HG03097 (cell line): ENCODE data around the gene FOXA2.
"Not testable (repeated sequence)": the region's sequence is repeated elsewhere in the genome, so short reads cannot be mapped to it uniquely, and the experiment has no call there.

Experiments used
- ATAC-seq: cut with Tn5 transposase; IDR thresholded peaks from one replicate; pipeline ENCODE4 v1.9.1; 2021; ENCODE audit not compliant: unreplicated experiment, low FRiP score

Gene FOXA2

DNA sequence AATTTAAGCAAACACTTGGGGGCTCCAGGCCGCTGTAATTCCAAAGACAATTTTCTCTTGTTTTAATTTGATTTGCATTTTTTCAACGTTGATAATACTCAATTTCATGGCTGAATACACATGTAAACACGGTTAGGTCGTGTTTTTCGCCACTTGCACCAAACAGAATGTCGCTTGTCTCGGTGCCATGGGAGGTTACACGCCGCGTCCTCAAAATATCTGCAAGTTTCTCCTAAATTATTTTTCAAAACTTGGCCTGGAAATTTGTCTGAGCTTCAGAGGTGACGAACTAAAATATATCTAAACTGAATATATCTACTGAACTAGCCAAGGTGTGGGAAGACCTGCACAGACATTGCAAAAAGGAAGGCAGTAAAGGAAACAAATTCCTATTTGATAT is 15.0 kb downstream of the FOXA2 start:
- ATAC-seq, result no peak

DNA sequence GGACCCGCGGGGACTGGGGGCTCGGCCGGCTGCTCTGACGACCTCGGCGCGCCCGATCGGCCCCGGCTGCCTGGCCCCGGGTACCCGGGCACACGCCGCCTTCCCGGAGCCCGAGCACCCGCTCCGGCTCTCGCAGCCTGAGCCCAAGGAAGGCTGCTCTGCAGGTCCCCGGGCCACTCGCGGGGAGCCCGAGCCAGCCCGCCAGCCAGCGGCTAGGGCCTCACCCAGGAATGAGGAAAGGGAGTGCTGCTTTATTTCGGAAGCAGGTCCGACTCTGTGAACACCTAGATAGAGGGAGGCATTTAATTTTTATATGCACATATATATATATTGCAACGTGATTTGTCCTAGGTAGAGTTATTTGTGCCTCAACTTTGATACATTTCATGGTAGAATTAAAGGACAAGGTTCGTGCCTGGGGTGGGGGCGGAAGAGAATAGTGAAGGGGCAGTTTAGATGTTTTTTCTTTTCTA is 15.5 kb downstream of the FOXA2 start:
- no peak for ATAC-seq

DNA sequence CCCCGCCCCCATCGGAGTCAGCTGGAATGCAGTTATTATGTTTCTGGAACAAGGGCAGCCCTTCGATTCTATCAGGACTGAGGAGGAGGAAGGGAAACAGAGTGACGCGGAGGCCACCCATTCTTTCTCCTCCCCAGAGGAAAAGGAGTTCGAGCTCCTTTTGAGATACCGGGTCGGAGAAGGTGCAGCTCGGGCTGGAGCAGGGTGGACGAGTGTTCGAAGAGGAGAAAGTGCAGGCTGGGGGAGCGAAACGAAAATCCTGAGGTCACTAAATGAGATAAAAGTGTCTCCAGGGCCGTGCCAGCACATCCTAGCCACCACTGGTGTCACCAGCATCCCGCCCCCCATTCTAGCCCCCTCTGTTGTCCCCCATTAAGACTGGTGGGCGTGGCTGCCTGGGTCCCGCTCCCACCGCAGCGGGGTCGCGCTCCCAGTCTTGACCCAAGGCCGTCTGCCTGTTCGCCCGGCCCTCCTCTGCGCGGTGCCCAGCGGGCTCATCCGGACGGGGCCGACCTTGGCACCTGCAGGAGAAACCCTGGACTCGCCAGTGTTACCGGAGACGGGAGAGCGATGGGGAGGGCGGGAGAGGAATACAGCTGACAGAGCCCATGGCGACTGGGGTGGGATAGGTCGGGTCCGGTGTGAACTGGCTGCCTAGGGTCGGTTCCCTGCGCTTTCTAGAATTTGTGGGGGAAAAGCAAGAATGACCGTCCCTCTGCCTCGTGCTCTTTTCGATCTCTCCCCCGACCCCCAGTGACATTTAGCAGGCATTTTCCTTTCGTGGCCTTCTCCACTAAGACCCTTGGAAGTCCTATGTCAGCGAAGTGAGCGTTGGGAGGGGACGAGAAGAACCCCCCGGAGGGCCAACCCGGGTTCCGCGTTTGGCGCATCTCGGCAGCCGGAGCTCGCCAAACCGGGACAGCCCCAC is 16.2 kb downstream of the FOXA2 start:
- no peak for ATAC-seq

DNA sequence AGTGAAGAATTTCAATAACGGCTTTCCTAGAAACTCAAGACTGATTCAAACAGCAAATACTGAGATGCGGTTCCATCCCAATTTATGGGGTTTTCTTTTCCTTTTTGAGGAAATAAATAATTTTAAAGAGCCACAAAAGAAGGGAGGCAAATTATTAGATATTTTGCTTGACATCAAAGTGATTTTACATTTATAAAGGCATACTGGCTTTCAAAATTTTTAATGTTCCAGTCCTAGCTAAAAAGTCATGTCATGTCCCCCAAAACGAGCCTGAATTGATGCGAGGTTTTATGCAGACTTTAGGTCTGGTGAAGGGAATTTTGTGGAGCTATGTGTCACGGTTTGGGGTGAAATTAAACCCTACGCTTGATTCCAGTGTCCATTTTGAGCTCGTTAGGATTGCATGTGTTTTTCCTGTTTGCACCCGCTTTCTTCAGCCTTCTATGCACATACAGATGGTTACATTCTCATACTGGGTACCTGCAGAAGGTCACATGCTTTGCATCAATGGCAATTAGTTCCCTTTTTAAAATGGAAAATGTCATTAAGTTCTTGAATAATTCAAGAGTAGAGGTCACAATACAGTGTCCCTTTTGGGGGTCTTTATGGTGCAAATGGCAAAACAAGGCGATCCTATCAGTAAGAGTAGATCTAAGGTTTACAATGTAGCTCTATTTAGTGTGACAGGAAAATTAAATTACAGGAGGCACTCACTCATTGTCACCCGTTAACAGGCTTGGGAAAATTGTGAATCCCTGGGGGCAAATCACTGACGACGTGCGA is 17.3 kb downstream of the FOXA2 start:
- ATAC-seq, result no peak

DNA sequence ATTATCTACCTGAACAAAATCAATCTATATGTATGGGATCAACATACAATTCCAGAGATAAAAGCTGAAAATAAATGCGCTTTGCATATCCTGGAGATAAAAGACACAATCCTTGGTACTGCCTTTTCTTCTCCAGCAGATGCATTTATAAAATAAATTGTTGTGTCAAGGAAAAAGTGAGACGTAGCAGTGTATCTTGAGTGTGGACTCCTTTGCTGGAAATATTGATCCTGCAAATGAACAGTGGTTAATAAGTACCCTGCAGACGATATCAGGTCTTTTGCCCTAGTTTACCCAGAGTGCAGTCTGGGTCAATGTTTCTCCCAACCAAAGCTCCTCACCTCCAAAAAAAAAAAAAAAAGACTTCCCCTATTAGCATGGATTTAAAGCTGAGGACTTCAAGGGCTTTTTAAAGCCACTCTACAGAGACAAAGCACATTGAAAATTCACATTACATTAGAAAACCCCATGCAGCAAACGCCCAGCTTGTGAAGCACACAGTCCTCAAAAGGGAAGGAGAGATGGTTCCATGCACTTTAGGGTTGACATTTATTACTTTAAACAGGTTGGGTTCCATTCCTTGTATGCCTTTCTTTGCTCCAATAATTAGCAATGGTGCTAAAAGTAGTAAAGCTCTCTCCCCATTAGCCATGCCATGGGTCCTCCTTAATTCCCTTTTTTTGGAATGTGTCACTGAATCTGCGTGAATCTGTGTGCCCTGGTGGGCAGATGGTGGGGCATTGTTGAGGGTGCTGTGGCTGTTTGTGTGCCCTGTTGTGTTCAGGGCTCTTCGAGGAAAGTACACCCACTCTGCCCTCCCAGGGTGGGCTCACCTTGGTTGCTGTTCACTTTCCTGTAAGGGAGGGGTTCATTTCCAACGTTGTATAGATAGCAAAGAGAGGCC is 21.1 kb downstream of the FOXA2 start:
- ATAC-seq, result no peak

DNA sequence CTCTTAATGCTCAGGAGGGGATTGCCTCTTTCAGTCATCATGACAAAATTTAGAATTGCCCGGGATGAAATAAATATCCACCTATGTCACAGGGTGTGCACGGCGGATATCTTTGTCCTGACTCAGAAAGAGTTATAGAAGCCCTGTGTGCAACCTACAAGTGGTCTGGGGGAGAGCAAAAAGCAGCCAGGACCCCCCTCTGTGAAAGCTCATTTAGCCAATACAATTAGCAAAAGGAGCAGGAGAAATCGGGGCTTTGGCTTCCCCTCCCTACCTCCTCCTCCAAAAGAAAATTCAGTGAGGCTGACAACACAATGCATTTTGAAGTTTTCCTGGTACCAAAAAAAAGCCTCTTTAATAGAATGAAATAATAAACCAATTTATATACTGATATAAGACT is 21.8 kb downstream of the FOXA2 start:
- ATAC-seq, result no peak

DNA sequence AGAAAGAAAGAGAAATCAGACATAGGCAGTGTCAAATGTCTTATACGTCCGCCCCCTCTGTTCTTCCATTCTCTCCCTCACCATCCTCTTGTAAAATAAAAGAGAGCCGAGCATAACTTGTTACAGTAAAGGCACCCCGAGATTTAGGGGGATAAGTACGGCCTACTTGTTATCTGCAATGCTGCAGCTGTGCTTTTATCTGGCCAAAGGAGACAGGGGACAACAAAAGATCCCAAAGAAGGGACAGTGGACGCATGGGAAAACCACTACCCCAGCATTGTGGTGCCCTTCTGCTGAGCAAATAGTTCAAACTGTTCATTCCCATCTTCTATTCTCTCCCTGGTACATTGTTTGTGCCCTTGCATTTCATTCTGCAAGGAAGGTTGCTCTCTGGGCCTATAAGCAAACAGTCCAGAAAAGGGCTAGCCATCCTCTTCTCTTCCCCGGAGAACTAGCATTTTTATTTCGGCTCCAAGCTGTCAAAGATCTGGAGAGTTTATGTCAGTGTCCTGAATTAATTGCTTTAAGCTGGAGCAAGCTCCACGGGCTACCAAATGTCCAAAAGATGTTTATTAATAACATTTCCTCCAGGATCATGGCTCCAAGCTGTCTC is 22.3 kb downstream of the FOXA2 start:
- ATAC-seq, result no peak

DNA sequence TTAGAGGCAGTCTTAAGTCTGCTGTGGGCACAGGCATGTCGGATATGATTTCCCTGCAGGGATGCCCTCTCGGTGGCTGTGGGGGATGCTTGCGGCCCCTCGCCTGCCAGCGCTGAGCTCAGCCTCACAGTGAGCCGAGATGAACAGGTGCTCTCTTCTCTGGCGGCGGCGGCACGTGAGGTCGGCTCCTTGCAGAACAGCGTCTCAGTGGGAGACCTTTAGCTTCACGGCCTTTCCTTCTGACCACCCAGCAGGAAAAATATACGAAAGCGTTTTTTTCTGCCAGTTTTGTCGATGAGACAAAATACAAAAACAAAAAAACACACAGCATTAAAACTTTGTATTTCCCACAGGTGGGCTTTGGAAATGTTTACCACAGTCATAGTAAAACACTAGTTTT is 23.6 kb downstream of the FOXA2 start:
- ATAC-seq, result no peak

DNA sequence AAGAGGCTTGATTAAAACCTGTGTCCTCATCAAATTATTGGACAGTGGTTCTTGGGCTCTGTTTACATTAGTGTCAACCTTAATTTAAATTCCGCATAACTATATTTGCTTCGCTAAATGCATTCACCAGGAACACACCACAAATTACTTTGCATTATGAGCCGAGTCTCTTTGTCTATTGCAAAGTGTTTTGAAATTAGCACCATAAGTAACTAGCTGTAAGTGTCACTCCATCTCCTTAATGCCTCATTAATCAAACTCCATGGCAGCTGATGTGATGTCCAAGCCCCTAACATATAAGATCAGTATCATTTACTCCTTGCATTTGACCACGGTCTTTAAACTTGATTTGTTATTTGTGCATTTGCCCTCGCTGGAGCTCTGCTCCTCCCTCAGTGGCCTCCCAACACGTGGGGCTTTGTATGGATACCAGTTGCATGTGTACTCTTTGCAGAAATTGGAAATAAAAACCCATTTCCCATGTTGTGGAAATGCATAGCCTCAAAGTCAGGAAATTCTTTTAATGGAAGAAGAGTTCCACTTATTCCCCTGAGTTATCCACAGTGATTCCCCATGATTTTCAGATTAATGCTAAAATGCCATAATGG is 24.6 kb downstream of the FOXA2 start:
- no peak for ATAC-seq

DNA sequence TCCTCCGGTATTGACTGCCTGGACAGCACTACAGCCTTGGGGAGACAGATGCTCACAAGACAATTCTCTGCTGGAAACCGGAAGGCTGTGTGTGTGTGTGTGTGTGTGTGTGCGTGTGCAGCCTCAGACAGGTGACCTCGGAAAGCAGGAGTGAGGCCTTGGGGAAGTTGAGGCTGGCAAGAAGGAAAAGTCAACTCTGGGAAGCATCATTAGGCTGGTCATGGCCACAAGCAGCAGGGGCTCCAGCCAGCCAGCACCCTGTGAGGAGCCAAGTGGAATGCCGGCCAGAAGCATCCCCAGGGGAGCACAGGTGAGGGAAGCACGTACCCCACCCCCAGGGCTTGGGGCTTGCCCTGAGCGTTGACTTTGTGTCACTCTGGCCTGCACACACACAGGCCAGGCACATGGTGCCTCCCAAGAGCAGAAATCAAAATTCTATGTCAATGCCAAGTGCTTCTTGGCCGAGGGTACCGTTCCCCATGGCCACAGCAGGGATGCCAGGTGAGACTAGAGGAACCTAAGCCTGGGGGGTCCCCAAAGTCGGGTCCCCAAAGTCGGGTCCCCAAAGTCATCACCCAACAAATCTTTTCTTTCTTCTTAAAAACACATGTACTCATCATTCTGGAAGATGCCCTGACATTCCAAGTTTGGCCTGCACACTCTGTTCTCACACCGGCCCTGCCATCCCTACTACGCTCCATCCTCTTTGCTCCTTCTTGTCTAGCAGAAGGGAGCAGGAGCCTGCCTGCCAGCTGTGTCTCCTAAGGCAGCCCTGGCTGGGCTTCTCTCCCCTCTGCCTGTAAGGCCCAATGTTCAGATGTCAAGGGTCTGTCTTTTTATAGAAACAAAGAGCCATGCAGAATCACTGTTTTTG is 26.7 kb downstream of the FOXA2 start:
- ATAC-seq, result no peak

DNA sequence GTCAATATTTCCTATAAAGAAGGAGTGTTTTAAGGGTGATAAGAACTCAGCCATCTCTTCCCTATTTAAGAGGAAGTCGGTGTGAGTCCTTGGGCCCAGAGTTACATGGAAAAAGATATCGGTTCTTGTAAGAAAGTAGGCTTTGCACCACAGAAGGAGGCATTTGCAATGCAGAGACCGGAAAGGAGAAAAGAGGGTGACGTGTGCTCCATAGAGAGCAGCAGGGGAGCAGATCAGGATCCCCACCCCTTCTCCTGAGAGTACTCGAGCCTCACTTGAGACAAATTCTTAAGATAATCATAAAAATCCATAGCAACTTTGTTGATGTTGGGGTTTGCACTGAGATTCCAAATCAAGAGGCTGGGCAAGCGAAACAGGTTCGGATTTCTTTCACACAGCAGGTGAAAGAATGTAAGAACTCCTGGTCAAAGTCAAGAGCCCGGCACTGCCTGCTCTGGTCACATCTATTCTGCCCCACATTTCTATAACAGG is 27.8 kb downstream of the FOXA2 start:
- ATAC-seq, result no peak

DNA sequence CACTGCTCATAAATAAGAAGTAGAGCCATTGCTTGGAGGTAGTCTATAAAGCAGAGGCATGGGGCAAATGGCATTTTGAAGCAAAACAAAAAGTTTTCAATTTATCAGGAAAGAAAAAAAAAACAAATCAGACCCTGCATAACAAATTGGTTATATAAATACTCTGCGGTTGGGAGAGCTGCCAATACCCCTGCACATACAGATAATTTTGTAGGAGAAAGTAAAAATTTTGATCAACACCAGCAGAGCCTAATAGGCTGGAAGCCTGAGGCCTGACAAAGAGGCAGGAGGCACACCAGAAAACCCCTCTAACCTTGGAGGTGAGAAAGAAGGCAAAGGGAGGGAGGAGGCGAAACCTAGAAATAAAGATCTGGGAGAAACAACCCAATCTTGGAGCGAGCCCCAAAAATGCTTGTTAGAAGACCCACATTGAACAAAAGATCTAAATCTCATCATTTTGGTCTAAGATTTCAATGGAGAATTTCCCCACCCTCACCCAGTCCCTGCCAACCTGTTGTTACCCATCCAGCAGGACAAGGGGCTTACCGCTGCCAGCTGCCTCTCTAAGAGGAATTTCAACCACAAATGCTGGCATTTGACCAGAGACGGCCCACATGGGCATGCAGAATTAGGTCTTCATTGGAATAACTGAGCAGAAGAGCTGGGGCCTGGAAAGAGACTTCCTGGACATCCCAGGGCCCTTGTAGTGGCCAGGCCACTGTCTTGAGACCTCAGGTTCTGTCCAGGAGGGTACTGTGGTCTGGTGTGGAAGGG is 28.4 kb downstream of the FOXA2 start:
- no peak for ATAC-seq

DNA sequence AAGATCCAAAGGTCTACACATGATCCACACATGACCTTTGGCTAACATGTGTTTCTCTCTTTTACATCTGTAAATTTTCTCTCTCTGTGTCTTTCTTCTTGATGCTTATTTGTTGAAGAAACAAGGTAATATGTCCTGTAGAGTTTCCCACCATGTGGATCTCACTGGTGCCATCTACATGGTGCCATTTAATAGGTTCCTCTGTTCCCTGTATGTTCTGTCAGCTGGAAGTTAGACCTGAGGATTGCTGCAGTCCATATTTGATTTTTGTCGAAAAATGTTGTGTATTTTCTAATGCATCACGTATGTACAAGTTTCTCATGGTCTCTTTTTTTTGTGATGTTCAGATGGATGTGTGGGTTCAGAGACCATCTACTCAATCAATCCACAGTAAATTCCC is 30.0 kb downstream of the FOXA2 start:
- no peak for ATAC-seq

DNA sequence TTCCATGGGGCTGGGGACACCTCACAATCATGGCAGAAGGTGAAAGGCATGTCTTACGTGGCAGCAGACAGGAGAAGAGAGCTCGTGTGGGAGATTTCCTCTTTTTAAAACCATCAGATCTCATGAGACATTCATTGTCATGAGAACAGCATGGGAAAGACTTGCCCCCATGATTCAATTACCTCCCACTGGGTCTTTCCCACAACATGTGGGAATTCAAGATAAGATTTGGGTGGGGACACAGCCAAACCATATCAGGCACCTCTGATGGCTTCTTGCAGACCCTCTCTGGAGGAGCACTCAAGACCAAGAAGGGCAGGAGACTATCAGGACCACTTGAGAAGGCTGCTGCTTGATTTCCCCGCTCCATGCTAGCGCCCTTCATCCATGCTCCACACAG is 33.9 kb downstream of the FOXA2 start:
- not testable (repeated sequence) for ATAC-seq

DNA sequence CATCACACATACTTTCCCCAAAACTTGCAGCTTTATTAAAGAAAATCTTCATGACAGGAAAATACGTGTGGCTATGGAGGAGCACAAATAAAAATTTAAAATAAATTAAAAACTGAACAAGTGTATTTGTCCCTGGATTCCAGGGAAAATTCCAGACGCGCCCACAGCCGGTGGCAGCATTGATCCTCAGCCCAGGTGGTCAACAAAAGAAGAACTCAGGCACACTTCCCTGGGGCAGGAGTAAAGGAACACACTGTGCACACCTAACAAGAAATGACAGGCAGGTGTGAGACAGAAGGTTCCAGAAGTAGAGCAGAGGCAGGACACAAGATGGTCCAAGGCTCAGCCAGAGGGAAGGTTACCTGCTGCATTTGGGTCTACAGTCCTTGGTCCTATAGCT is 36.3 kb downstream of the FOXA2 start:
- ATAC-seq, result no peak

DNA sequence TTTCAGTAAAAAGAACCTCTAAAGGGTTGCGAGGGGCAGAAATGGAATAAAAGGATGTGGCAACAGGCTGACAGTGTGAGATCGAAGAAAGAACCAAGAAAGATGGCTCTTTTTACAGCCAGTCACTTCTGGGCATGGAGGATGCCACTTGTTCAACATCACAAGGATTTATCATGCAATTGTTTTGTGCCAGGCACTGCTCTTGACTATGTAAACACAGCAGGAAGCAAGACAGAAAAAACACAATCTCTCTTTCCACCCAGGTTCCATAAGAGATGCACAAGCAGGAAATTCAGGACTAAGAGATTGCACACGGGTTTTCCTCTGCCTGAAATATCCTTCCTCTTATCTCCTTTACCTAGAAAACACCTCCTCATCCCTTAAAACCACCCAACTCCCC is 38.0 kb downstream of the FOXA2 start:
- ATAC-seq, result no peak

DNA sequence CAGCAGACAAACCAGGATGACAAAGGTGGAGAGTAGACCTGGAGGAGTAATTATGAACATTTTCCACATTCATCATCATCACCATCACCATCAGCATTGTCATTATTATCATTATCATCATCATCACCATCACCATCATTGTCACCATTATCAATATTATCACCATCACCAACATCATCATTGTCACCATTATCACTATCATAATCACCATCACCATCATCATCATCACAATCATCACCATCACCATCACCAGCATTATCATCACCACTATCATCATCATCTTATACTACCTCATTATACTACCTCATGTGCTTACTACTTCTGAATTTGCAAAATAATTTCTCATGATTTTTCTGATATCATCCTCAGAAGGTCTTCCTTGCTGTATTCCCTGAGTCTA is 39.3 kb downstream of the FOXA2 start:
- no peak for ATAC-seq

DNA sequence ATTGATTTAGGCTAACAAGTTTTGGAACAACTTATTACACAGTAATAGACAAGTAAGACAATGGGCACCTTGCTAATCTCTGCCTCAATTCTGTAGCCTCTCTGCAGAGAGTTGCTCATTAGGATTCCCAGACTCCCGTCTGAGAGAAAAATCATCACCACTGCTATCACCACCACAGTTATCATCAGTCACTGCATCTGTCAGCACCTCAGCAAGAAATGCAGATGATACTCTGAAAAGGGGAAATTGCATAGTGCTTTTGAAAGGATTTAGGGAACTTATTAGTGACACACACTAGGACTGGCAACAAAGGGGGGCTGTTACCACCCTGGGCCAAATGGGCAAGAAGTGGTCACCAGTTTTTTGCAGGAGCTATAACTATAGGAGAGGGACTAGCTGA is 39.9 kb downstream of the FOXA2 start:
- ATAC-seq, result no peak
